GM23248 (cell line): ENCODE results near the gene EIF4E2.

Experiments used
- EZH2 ChIP-seq: fragments of 200-600 bp; sonication (generic); IDR thresholded peaks from 2 replicates; pipeline ENCODE4 v1.6.1; 2018; ENCODE audit warnings: antibody characterized with exemption, mild to moderate bottlenecking; ENCODE audit not compliant: insufficient read depth, poor library complexity, severe bottlenecking
- EZH2phosphoT487 ChIP-seq: fragments of 200-600 bp; sonication (generic); IDR thresholded peaks from 2 replicates; pipeline ENCODE4 v1.6.1; 2018; ENCODE audit warnings: antibody characterized with exemption, moderate library complexity, mild to moderate bottlenecking, low read depth; ENCODE audit not compliant: insufficient read depth

- TF ChIP-seq EZH2phosphoT487 (no peak), EZH2 (no peak)
These were observed 61.2 kb downstream of the EIF4E2 start for GRCh38 chr2:232611559-232612218.
